ENCODE measurements around the gene ILRUN. TPM values are rescaled to one million over a fixed set of nuclear protein-coding genes. Genes with fewer than 3 reads are reported as not detected.
"Not testable (repeated sequence)": the region's sequence is repeated elsewhere in the genome, so short reads cannot be mapped to it uniquely, and the experiment has no call there.

ILRUN gene
- total RNA-seq, 2 donors from 2014 or later, result 48.5 to 57.6 TPM

GRCh38 chr6:34661357-34661756 lies 35.2 kb downstream of the ILRUN start:
- no peak overlapping the region for H3K4me3 ChIP-seq
- H3K9ac ChIP-seq (ENCODE audit: low read depth in 2 of 2, low read length in 2 of 2), result no peak overlapping the region
- DNase-seq, result no peak
- intact Hi-C loops (cut with DNase I), result no loop called here
- H3K9me3 ChIP-seq, result no peaks in the 10 kb centered on the region
- H3K4me1 ChIP-seq, result peaks cover 16% of the 10 kb centered on the region
- no peak overlapping the region for H3K27ac ChIP-seq
- TF ChIP-seq, protein P1, sequence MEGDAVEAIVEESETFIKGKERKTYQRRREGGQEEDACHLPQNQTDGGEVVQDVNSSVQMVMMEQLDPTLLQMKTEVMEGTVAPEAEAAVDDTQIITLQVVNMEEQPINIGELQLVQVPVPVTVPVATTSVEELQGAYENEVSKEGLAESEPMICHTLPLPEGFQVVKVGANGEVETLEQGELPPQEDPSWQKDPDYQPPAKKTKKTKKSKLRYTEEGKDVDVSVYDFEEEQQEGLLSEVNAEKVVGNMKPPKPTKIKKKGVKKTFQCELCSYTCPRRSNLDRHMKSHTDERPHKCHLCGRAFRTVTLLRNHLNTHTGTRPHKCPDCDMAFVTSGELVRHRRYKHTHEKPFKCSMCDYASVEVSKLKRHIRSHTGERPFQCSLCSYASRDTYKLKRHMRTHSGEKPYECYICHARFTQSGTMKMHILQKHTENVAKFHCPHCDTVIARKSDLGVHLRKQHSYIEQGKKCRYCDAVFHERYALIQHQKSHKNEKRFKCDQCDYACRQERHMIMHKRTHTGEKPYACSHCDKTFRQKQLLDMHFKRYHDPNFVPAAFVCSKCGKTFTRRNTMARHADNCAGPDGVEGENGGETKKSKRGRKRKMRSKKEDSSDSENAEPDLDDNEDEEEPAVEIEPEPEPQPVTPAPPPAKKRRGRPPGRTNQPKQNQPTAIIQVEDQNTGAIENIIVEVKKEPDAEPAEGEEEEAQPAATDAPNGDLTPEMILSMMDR (IDR thresholded peaks at IDR 0.05), result no peak
- H3K36me3 ChIP-seq, result no peaks in the 10 kb centered on the region
- H3K27me3 ChIP-seq, result no peaks in the 10 kb centered on the region

- Histone ChIP-seq H3K27ac (no peak overlapping the region), H3K4me3 (no peak overlapping the region), H3K9me3 (no peaks in the 10 kb centered on the region), H3K27me3 (no peaks in the 10 kb centered on the region), H3K4me1 (peaks cover 23% of the 10 kb centered on the region), H3K9ac (ENCODE audit: low read depth in 2 of 2, low read length in 2 of 2) (no peak overlapping the region), H3K36me3 (no peaks in the 10 kb centered on the region)
- TF ChIP-seq, protein P1 (IDR thresholded peaks at IDR 0.05), result no peak
- DNase-seq, result no peak
- intact Hi-C loops (cut with DNase I), result no loop called here
Observed at GRCh38 chr6:34658605-34659265, 37.8 kb downstream of the ILRUN start.

- H3K9me3 ChIP-seq; DNase-seq; H3K4me3 ChIP-seq; H3K36me3 ChIP-seq; intact Hi-C loops (cut with DNase I); H3K27me3 ChIP-seq: not testable (repeated sequence)
- H3K27ac ChIP-seq, result peak overlapping the region; percentile 94
- peaks cover 23% of the 10 kb centered on the region for H3K4me1 ChIP-seq
- H3K9ac ChIP-seq (ENCODE audit: low read depth in 2 of 2, low read length in 2 of 2), result peak overlapping the region in 1 of 2 donors; percentile 90
Observed at GRCh38 chr6:34657979-34658480, 38.5 kb downstream of the ILRUN start.

- Histone ChIP-seq H3K27me3 (no peaks in the 10 kb centered on the region), H3K4me3 (peak overlapping the region; percentile 16), H3K27ac (peak overlapping the region; percentile 94), H3K4me1 (peaks cover 23% of the 10 kb centered on the region), H3K9me3 (no peaks in the 10 kb centered on the region), H3K9ac (ENCODE audit: low read depth in 2 of 2, low read length in 2 of 2) (peak overlapping the region; percentile 60 to 90), H3K36me3 (no peaks in the 10 kb centered on the region)
- peak; percentile 77 for DNase-seq
- TF ChIP-seq, protein P1 (IDR thresholded peaks at IDR 0.05), result no peak
- intact Hi-C loops (cut with DNase I), result no loop called here
Observed at GRCh38 chr6:34657307-34657978, 39.1 kb downstream of the ILRUN start.

DNA sequence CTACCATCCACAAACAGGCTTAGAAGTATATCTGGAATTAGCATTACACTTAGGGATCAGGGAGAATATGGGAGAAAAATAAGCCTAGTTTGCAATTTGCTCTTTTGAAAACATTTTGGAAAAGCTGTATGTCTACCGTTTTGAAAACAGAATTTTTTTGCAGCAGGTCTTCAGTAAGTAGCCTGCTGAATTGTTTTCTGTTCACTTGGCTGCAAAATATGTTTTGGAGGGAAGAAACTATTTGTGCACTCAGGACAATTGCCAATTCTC lies 39.6 kb downstream of the ILRUN start:
- Histone ChIP-seq H3K27ac (peak overlapping the region; percentile 94), H3K9me3 (no peaks in the 10 kb centered on the region), H3K9ac (ENCODE audit: low read depth in 2 of 2, low read length in 2 of 2) (peak overlapping the region in 1 of 2 donors; percentile 90), H3K4me3 (peak overlapping the region; percentile 16), H3K36me3 (no peaks in the 10 kb centered on the region), H3K27me3 (no peaks in the 10 kb centered on the region), H3K4me1 (peaks cover 23% of the 10 kb centered on the region)
- TF ChIP-seq, protein P1 (IDR thresholded peaks at IDR 0.05), result no peak
- intact Hi-C loops (cut with DNase I), result no loop called here
- no peak for DNase-seq
